GM18502 (cell line): ENCODE data around the gene LIPT2.

Experiments
- ATAC-seq: cut with Tn5 transposase; IDR thresholded peaks from one replicate; pipeline ENCODE4 v1.9.1; 2021; ENCODE audit warnings: mild to moderate bottlenecking; ENCODE audit not compliant: unreplicated experiment, poor library complexity

Gene LIPT2

DNA sequence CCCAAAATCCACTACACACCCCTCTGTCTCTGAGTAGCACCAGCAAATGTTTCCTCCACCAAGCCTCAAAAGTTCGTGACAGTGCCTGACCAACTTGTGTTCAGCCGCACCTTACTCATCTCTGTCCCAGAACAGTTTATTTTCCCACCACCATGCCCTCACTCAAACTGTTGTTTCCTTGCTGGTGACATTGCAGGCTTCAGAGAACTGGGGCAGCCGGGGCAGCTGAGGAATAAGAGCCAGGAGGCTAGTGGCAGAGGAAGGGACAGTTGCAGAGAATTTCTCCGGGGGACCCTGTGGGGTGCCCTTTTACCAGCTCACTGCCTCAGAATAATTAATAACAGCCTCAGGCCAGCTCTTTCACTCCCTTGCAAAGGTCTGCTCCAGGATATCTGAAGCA lies 25.5 kb downstream of the LIPT2 start:
- ATAC-seq = no peak

DNA sequence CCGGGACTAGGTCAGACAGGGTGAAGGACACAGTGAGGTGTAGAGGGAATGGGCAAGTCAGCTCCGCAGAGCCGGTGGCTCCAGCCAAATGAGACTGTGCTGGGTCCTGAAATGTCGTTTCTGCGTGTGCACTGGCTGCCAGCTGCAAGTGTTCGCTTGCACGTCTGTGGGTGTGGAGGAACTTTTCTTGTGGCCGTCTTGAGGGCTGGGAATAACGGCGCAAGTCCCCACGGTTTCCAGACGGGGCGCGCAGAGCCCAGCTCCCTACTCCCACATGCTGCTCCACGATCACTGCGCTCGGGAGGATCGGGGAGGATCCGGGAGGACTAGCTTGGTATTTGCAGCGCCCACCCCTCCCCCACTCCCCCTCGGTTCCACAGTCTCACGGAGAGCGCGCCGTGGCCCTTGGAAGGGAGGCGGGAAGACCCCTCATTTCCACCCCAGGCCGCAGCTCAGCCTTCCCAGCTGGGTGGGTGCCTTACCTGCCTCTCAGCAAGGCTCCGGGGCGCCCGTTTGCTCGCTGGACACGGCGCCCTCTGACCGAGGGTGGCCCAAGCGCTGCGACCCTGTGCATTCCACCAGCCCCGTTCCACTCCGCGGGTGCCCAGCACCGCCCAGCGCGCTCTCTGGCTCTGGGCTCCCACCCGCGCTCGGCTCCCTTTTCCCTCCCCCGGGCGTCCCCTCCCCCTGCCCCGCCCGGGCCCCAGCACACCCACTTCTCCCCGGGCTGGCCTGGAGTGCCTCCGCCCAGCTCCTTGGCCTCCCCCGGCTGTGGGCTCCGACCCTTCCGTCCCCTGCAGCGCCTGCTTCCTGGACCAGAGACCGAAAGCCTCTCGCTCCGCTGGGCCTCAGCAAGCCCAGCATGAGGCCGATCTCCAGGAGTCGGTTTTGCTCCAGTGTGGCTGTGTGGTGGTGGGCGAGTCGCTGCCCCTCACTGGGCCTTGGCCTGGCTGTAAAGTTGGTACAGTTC lies 26.3 kb downstream of the LIPT2 start, which contains the start of gene KCNE3:
Gene KCNE3, minus strand, starts transcription at position 634 of the 970 bp plus-strand sequence. CDS start 9,986 bp downstream, outside the sequence.
- ATAC-seq = no peak

DNA sequence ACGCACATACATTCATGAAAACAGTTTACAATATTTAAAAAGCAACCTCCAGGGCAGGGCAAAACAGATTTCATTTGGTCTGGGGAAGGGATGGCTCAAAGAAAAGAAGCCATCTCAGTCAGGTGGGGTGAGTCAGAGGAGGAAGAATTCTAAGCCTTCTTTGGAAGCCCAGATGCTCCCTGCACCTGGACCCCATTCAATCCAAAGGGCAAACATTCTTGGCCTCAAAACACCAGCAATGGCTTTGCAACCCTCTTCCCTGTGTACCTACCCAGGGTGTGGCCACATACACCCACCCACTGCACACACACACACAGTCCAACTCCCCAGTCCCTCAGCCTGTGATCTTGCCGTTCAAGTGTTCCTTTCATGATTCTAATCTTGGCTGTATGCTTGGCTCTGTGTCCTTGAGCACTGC lies 28.2 kb downstream of the LIPT2 start:
- ATAC-seq = no peak

DNA sequence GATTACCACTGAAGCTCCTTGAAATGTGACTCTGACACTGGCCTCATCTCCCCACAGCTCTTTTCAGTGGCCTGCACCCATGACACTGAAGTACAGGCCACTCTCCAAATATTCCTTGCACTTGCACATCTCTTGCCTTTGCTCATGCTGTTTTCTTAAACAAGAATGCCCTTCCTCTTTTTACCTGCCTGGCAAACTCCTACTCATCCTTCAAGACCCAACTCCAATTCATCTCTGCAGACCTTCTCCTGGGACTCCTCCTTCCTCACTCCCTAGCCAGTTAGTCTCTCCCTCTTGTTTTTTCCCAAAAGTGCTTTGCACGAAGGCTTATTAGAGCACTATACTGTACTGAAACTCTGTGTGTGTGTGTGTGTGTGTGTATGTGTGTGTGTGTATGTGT lies 28.8 kb downstream of the LIPT2 start:
- no peak for ATAC-seq

DNA sequence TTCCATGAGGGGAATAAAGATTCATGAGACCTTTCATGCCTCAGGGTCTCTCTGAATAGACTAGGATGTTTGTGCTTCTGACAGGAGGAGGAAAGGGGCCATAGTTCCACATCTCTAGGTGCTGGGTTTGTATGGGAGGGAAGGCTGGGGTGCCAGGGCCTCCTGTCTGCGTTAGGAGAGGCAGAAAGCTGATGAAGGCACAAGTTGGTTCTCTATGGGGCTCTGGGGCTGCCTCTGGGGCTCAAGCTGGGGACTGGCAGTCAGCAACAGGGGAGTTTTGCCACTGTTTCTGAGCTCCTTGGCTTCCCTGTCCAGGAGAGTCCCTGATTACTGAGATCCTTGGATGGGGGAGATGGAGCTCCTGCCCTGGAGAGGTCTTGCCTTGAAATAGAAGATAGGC lies 30.3 kb downstream of the LIPT2 start:
- ATAC-seq = no peak

DNA sequence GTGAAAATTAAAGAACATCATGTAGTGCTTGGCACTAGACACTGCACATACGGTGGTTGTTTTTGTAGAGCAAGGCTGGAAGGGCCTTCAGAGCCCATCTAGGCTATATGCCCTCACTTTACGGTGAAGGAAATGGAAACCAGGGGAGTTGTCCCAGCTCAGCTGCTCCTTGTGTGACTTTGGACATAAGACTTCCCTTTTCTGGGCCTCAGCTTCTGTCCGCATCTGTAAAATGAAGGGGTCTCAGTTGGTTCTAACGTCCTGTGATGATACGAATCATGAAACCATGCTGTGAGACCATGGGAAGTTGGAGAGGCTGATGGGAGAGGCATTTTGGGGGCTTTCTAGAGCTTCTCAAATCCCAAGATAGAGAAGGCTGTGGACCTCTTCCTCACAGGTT lies 30.9 kb downstream of the LIPT2 start:
- ATAC-seq = no peak

DNA sequence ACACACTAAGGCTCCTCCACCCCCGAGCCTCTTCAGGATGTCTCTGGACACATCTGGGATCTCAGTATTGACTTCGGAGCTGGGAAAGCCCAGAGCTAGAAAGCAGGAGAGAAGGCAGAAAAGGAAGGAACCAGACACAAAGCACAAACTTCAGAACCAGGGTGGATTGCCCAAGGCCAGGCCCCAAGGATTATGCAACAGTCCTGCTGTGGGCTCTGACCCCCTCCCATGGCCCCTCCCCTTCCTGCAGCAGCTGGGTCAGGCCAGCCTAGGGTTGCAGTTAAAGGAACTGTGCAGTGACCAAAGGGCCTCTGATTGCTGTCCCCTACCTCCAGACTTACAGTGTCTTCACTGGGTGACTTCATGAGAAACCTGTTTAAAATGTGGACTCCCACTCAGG lies 31.5 kb downstream of the LIPT2 start:
- no peak for ATAC-seq

DNA sequence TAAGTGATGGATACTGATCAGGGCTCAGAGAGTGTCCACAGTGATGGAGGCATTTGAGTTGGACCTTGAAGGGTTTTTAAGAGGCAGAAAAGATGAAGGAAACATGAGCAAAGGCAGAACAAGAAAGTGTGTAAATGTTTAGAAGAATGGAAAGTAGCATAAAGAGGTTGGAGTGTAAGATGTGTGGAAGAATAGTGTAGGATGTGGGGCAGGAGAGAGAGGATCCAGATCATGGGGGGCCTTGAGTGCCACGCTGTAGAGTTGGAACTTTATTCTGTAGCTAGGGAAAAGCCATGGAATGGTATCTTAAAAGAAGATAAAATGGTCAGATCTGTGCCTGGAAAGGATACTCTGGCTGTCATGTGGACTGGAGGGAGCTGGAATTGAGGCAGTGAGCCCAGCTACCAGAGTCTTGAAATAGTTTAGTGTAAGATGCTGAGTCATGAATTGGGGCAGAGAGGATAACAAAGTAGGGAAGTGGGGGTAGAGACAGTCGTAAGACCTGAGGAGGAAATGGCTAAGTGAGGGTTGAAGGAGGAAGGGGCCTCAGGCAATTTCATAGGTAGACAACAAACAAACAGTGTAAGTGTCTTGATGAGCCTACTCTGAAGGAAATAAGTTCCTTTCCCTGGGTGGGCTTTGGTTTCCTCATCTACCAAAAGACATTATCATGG lies 32.9 kb downstream of the LIPT2 start:
- ATAC-seq = no peak

DNA sequence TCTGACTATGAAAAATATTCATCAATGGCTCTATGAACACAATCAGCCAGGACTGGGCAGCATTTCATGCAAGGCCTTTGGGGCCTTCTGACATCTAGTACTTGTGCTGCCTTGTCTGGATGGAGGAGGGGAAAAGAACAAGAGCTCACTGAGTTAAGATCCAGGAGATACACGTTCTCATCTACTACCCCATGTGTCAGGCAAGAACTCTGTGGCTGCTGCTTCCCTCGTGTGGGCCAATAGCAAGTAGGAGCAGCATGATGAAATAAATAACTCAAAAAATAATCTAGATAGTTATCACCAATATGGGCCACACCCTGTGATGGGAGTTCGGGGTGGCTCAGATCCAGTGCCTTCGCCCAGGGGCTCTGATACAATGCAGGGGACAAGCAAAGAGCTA lies 33.5 kb downstream of the LIPT2 start:
- no peak for ATAC-seq

DNA sequence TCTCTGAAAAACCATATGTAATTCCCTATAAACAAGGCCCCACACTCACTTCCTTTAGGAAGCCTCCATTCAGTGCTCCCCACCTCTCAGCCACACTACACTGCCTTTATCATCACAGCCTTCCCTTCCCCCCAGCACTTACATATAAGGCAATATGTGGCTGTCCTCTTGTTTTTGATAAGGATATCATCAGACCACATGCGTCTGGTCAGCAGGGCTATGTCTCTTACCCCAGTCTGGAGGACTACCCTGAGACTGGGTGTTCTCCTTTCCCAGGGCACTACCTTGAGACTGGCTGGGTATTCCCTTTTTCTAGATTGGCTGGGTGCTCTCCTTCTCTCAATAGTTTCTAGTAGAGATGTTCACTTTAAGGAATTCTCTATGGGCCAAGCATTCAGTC lies 33.9 kb downstream of the LIPT2 start:
- ATAC-seq = no peak

DNA sequence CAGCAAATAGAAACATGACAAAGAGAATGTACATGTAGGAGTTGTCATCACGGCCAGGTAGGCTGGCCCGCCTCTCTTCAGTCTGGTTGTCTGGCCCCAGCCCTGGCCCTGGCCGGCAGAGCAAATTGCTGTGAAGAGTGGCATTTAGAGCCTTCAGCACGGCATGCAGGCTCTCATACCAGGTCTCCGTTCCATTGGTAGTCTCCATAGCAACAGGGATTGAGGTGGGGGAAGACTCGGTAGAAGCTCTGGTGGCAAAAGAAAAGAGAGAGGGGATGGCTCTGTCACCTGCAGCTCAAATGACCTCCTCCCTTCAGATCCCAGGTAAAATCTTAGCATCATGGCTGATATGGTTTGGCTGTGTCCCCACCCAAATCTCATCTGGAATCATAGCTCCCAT lies 36.2 kb downstream of the LIPT2 start:
- no peak for ATAC-seq

DNA sequence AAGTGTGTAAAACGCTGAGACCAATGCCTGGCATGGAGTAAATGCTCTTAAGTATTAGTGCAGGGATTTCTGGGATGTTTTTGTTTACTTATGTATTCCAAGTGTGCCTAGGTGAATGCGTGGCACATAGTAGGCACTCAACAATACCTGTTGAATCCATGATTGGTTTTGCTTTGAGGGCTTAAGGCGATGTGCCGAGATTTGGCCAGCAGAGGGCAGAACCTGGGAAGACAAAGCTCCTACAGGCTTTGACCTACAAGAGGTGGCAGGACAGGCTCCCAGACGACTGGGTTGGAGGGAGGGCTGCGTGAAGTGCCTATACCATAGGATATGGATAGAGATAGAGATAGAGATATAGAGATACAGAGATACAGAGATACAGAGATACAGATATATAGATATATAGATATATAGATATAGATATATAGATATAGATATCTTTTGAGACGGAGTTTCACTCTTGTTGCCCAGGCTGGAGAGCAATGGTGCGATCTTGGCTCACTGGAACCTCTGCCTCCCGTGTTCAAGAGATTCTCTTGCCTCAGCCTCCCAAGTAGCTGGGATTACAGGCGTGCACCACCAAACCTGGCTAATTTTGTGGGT lies 40.0 kb downstream of the LIPT2 start:
- no peak for ATAC-seq

DNA sequence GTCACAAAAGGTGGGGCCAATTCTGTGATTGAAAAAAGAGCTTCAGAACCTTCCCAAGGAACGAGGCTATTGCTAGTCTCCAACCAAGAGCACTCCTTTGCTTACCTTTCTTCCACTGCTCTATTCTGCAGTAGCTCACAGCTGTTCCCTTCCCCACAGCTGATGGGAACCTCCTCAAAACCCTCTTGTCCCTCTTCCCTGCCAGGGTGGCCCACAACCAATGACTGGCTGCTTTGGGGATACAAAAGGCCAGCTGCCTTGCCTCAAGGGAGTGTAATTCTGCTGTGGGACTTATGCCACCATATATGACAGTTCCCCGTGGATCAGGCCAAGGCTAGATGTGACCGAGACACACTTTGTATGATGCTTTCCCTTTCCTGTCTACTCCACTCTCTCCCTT lies 41.2 kb downstream of the LIPT2 start:
- ATAC-seq = no peak

DNA sequence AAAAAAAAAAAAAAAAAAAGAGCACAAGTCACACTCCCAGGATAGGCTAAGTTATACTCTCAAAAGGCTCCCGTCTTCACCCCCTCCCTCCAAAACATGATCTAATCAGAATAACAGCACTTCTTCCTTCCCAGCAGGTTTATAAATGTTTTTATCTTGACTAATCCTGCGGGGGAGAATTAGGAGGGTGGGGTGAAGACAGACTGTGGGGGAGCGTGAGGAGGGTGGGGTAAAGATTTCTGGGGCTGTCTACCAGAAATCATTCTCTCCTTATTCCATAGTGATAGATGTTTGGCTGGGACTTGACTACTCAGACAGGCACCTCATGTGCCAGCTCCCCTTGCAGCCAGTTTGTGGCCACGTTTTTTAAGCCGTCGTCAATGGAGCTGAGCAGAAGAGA lies 43.2 kb downstream of the LIPT2 start:
- no peak for ATAC-seq

DNA sequence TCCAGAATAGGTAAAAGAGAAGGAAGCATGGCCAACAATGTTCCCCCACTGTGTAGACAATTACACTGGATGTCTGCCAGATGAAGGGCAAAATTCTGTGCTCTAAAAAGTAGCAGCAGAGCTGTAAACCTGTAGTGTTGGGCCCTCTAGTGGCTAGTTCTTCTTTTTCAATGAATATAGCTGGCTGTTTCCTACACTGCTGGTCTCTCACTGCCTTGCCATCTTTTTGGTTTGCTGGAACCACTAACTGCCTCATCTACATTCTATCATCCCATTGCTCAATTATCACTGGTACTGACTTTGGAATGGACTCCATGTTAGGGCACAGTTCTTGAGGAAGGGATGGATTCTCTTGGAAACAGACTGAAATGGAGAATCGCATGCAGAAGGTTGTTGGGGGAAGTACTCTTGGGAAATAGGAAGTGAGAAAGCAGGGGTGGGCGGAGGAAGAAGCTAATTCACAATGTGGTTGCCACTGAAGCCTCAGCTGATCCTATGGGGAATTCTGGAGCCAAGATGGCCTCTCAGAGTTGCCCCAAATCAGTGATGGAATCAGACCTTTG lies 44.1 kb downstream of the LIPT2 start:
- peak; percentile 47 for ATAC-seq

DNA sequence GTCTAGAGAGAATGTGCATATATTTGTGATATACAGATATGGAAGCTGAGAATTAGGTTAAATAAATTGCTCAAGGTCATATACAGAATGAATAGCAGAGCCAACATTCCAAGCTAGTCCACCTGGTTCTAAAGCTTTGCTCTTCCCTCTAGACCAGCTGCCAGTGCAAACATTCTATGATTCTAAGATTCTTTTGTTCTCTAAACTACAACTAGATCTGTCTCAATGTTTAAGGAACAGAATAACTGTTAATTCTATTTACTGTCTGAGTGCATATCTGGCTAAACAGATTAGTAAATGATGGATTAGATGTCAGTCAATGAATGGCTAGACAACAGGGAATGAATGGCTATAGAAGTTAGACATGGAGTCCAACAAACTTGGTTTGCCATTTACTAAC lies 45.8 kb downstream of the LIPT2 start:
- no peak for ATAC-seq

DNA sequence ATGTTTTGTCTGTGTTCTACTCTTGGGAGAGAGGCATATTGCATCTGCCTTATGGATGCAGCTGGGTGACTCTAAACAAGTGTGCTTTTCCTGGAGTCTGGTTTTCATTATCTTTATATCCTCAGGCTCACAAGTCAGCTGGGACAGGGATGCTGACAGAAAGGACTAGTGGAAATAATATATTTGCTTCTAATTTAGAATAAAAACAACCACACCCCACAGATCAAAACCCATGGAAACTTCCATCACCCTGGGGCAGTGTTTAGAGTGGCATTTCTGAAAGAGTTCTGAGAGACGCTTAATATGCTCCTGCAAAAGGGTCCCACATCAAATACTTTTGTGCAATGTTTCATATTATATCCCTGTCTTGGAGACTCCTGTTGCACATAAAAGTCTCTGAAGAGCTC lies 47.0 kb downstream of the LIPT2 start:
- no peak for ATAC-seq

DNA sequence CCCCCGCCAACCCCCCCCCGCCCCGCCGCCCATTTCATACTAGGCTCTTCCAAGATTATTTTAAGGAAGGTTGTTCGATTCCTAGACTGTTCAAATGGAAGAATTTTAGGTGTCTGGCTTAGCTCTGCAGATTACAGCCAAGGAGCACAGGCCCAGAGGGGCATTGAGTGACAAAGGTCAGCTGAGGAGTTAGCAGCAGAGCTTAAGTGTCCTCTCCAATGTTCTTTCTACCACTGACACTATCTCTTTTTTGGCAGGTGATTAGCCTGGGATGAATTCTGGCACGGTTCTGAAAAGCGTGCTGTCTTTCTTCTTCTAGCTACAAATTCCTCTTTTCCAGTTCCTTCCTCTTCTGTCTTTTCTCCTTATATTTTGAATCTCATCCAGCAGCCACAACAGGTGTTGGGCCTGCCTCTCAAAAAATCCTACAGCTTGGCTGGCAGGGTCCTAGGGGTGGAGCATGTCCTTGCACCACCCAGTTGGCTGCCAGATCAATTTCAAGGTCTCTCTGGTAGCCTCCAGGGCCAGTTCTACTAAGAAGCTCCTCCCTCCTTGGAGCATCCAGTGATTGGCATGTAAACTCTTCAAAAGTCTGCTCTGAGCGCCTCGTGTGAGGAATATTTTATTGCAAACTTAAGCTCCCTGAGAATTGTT lies 49.2 kb downstream of the LIPT2 start:
- no peak for ATAC-seq

DNA sequence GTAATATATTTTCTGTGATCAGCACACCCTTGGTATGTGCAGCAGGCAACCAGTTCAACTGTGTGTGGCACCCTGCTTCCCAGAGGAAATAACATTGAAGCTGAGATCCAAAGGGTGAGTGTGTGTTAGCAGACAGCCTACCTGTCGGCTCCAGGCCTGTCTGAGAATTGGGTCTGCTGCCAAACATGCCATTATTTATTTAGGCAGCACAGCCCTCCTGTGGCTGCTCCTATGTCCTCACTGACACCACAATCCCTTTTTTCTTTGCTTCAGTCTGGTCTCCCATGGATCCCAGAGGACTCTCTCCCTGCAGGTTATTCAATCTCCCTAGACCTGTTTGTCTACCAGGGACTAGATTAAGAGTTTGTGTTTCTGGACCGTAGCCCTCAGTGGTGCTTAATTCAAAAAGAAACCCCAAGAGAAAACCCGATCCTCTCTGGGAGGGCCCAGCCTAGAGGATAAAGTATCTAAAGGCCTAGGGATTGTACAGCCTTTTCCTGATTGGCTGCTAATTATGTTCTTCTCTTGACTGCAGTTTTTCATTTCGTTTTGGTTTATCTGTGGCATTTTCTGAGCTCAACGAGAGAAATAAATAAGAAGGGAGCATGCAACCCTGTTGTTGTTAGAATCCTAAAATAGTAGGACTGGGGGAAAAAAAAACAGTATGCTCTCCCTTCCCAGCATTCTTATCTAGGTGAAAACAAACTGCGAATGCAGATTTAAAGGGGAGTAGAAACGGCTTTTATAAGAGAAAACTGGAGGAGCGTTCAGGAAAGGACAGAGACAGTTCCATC lies 50.3 kb downstream of the LIPT2 start:
- no peak for ATAC-seq

DNA sequence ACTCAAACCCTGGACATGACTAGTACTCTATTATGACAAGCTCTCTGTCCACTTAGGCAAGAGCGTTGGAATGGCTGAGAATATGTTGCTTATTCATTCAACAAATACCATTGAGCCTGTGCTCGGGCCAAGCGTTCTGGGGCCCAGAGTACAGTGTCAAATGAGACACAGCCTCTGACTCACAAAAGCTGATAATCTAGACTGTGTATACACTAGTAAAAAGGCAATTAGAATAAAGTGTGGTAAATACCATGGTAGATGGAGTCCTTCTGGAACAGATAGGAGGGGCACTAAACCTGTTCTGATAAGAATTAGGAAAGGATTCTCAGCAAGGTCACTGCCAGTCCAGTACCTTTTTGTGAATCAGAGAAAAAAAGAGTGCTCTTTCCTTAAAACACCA lies 50.9 kb downstream of the LIPT2 start:
- no peak for ATAC-seq
